ENCODE measurements around the gene HSF2BP.

Gene HSF2BP

GRCh38 chr21:43648171-43648570 is 11.1 kb downstream of the HSF2BP start:
- no peak for DNase-seq

DNA sequence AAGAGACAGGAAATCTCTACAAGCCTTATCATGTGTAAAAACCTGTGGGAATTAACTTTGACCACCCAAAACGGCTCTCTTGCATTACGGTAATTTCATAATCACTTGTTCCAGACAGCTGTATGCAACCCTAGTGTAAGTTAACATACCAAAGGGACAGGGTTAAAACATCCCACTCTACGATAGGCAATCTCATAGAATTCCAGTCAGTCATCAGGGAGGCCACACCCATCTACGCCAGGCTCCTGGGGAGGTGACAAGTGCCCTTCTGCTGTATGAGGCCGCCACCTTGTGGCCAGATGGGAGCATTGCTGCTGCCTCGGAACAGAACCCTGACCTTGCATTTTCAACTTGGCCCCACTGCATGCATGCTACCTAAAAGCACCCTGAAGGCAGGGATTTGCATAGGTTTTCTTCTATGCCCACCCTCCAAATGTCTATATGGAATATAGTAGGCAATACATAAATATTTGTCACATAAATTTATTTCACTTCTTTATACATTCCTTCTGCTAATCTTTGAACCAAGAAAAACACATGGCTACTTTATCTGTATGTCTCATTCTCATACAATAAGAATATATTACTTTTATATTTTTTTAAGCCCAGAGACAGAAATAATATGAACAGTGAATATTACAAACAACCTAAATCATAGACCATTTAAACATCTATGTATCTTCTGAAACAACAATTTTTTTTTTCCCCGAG is 12.6 kb downstream of the HSF2BP start:
- DNase-seq: peak; percentile 86

- DNase-seq: no peak
Observed at GRCh38 chr21:43645976-43646375, 13.3 kb downstream of the HSF2BP start.

GRCh38 chr21:43645136-43645891 is 14.0 kb downstream of the HSF2BP start:
- no peak for DNase-seq

DNA sequence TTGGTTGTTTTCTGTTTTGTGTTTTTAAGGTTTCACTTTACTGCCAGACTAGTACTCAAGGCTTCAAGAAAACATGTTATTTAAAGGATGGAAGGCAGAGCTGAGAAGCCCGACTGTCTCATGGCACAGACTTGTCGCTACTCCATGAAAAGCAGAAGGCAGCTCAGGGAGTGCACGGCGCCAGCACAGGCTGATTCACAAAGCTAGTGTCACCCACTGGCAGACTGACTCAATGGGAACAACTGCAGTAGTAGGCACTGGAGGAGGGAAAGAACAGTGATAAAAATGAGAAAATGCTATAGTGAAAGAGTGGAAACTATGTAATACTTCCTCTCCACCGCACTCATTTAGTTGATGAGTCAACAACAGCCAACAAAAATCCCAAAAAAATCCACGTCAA is 14.7 kb downstream of the HSF2BP start:
- no peak for DNase-seq

- DNase-seq: no peak
Observed at GRCh38 chr21:43644071-43644470, 15.2 kb downstream of the HSF2BP start.

DNA sequence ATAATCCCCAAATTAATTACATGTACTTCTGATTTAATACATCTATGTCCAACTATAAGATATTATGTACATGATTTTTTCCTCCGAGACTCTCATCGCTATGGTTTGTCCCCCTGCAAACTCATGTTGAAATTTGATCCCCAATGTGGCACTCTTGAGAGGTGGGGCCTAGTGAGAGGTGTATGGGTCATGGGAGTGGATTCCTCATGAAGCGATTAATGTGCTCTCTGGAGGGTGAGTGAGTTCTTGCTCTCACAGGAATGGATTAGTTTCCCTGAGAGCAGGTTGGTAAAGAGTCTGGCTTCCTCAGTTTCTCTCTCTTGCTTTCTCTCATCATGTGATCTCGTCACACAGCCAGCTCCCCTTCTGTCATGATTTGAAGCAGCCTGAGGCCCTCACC is 16.1 kb downstream of the HSF2BP start:
- no peak for DNase-seq

- no peak for DNase-seq
Observed at GRCh38 chr21:43640400-43640799, 18.9 kb downstream of the HSF2BP start.

DNA sequence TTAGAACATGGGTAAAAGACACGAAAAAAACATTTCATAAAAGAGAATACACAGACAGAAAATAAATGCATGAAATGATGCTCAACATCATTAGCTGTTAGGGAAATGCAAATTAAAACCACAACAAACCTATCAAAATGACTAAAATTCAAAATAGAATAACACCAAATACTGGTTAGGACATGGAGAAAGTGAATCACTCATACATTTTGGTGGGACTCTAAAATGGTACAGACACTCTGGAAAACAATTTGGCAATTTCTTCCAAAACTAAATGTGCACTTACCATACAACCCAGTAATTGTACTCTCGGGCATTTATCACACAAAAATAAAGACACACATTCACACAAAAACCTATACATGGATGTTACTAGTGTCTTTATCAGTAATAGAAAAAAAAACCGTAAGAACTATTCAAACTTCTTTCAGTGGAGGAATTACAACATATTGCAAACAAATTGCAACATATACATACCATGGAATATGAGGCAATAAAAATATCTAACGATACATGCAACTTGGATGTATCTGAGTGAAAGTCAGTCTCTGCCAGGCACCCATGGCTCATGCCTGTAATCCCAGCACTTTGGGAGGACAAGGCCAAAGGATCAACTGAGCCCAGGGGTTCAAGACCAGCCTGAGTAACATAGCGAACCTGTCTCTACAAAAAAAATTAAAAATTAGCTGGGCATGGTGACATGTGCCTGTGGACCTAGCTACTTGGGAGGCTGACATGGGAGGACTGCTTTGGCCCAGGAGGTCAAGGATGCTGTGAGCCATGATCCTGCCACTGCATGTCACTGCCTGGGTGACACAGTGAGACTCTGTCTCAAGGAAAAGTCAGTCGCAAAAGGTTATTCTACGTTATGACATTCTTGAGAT is 19.6 kb downstream of the HSF2BP start:
- DNase-seq: no peak

DNA sequence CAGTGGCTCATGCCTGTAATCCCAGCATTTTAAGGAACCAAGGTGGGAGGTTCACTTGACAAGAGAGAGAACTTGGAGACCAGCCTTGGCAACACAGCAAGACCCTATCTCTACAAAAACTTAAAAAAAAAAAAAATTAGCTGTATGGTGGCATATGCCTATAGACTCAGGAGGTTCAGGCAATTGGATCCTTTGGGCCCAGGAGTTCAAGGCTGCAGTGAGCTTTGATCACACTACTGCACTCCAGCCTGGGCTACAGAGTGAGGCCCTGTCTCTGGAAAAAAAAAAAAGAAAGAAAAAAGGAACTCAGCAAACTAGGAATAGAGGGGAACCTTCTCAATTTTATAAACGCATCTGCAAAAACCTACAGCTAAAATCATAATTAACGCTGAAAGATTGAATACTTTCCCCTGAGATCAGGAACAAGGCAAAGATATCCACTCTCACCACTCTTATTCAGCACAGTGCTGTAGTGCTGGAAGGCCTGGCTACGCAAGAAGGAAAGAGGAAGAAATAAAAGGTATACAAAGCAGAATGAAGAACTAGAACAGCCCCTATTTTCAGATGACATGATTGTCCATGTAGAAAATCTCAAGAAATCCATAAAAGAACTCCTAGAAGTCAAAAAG is 21.6 kb downstream of the HSF2BP start:
- DNase-seq: no peak

GRCh38 chr21:43635436-43635835 is 23.9 kb downstream of the HSF2BP start:
- DNase-seq: no peak

GRCh38 chr21:43634618-43635017 is 24.7 kb downstream of the HSF2BP start:
- no peak for DNase-seq

- no peak for DNase-seq
Observed at GRCh38 chr21:43632373-43632905, 26.8 kb downstream of the HSF2BP start.

GRCh38 chr21:43631411-43632107 is 27.7 kb downstream of the HSF2BP start:
- no peak for DNase-seq

- no peak for DNase-seq
Observed at GRCh38 chr21:43627527-43627926, 31.8 kb downstream of the HSF2BP start.

- DNase-seq: no peak
Observed at GRCh38 chr21:43626390-43626789, 32.9 kb downstream of the HSF2BP start.

DNA sequence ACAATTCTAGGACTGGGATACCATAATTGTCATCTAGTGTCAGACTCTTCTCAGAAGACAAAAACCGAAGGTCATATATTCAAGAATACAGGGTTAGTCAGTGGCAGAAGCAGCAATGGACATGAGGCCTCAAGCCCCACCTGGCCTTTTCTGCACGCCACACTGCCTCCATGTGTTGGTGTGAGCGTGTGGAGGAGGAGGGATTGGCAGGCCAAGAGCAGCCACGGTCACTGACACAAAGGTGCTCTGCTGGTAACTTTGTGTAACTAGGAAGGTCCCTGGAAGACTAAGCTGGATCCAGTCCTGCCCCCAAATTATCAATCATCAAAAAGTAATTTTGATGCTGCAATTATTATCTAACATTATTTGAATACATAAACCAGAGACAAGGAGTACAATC is 34.9 kb downstream of the HSF2BP start:
- DNase-seq: no peak

DNA sequence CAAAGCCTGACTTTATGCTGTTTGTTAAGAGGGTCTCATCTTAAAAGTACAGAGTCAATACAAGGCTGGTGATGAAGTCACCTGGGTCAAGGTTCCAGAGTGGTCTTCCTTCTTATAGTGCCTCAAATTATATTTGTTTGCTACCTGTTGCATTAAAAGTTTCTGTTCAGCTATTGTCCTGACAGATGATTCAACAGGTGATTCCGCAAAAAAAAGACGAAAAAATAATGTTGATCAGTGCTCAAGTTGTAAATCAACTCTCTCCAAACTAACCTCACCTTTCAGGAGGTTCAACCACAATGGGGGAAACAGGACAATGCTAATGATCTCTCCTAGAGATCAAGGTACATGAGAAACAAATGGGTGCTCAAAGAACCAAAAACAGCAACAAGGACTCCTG is 35.7 kb downstream of the HSF2BP start:
- no peak for DNase-seq

DNA sequence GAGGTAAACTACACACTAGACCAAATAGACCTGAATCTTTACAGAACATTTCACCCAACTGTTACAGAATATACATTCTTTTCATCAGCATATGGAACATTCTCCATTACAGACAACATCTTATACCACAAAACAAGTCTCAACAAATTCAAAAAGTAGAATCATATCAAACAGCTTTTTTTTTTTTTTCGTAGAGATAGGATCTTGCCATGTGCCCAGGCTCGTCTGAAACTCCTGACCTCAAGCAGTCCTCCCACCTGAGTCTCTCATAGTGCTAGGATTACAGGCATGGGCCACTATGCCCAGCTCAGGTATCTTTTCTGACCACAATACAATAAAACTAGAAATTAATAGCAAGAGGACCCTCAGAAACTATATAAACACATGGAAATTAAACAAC is 36.5 kb downstream of the HSF2BP start:
- no peak for DNase-seq

- DNase-seq: no peak
Observed at GRCh38 chr21:43619856-43620255, 39.4 kb downstream of the HSF2BP start.

- no peak for DNase-seq
Observed at GRCh38 chr21:43619344-43619743, 39.9 kb downstream of the HSF2BP start.

- DNase-seq: no peak
Observed at GRCh38 chr21:43618940-43619339, 40.3 kb downstream of the HSF2BP start.

All from activated CD4-positive, CD25-positive, alpha-beta regulatory T cell treated with anti-CD3 and anti-CD28 coated beads, Interleukin-2, amount 50 U/mL, for 72 hours (primary cell).